ENCODE measurements around the gene ACOT11. TPM values are rescaled to one million over a fixed set of nuclear protein-coding genes. Genes with fewer than 3 reads are reported as not detected.

ACOT11 gene
- total RNA-seq, 1 donor from 2014 or later: 1.8 TPM

DNA sequence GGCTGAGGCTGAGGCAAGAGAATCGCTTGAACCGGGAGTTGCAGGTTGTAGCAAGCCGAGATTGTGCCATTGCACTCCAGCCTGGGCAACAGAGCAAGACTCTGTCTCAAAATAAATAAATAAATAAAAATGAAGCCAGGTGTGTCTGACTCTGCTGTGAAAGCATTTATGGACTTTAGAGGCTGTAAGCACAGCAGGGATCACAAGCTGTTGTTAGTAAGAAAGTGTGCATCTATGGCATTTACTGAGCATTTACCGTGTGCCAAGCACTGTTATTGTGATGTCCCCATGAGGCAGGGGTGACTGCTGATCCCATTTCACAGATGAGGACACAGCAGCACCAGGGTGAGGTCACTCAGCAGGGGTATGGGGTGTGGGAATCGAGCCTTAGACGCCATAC, 55.2 kb downstream of the ACOT11 start:
- intact Hi-C loops (cut with micrococcal nuclease): no loop called here
- Mint-ChIP-seq H3K4me3 (ENCODE audit: low read depth) (no peak overlapping the region), H3K9me3 (no peaks in the 10 kb centered on the region), H3K36me3 (ENCODE audit: low read depth) (no peaks in the 10 kb centered on the region), H3K27me3 (ENCODE audit: low read depth) (no peaks in the 10 kb centered on the region), H3K27ac (no peak overlapping the region), H3K4me1 (ENCODE audit: low read depth) (peaks cover 5% of the 10 kb centered on the region)
- no peak for DNase-seq (ENCODE audit: low spot score)

- no peak overlapping the region for H3K27ac Mint-ChIP-seq
- peaks cover 5% of the 10 kb centered on the region for H3K4me1 Mint-ChIP-seq (ENCODE audit: low read depth)
- no peaks in the 10 kb centered on the region for H3K36me3 Mint-ChIP-seq (ENCODE audit: low read depth)
- intact Hi-C loops (cut with micrococcal nuclease): no loop called here
- no peaks in the 10 kb centered on the region for H3K9me3 Mint-ChIP-seq
- H3K4me3 Mint-ChIP-seq (ENCODE audit: low read depth): no peak overlapping the region
- DNase-seq (ENCODE audit: low spot score): no peak
- no peaks in the 10 kb centered on the region for H3K27me3 Mint-ChIP-seq (ENCODE audit: low read depth)
Measured at GRCh38 chr1:54604051-54604450, 56.0 kb downstream of the ACOT11 start.

DNA sequence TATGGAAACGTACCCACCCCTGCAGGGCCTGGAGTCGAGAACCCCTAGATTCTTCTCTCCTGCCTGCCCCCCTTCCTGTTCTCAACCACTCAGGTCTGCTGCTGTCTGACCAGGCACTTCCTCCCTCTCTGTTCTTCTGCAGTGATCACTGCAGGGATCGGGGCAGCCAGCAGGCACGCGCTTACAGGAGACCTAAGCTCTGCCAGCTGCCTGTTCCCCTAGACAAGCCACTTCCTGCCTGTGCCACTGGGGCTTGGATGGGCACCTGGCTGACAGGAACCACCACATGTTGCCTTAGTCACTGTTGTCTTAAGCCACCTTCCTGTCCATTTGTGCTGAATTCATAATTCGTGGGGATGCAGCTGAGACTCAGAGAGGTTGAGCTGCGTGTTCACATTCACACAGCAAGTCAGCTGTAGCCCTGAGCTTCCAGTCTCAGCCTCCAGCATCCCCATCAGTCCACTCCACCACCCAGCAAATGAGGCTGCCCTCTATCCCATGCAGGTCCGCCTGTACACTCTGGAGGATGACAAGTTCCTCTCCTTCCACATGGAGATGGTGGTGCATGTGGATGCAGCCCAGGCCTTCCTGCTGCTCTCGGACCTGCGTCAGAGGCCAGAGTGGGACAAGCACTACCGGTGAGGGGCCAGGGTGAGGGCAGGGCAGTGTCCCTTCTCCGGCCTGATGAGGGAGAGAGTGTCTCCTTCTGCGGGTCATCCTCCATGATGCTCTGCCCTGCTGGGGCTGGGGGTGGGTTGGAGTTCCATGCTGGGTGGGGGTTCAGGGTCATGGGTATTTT, 56.7 kb downstream of the ACOT11 start:
- Mint-ChIP-seq H3K36me3 (ENCODE audit: low read depth) (no peaks in the 10 kb centered on the region), H3K4me3 (ENCODE audit: low read depth) (no peak overlapping the region), H3K27me3 (ENCODE audit: low read depth) (no peaks in the 10 kb centered on the region), H3K9me3 (no peaks in the 10 kb centered on the region), H3K27ac (no peak overlapping the region), H3K4me1 (ENCODE audit: low read depth) (peaks cover 5% of the 10 kb centered on the region)
- intact Hi-C loops (cut with micrococcal nuclease): no loop called here
- DNase-seq (ENCODE audit: low spot score): no peak

- no peak for DNase-seq (ENCODE audit: low spot score)
- no peak overlapping the region for H3K4me3 Mint-ChIP-seq (ENCODE audit: low read depth)
- H3K36me3 Mint-ChIP-seq (ENCODE audit: low read depth): no peaks in the 10 kb centered on the region
- no peaks in the 10 kb centered on the region for H3K9me3 Mint-ChIP-seq
- no peak overlapping the region for H3K27ac Mint-ChIP-seq
- no peaks in the 10 kb centered on the region for H3K27me3 Mint-ChIP-seq (ENCODE audit: low read depth)
- intact Hi-C loops (cut with micrococcal nuclease): no loop called here
- peaks cover 5% of the 10 kb centered on the region for H3K4me1 Mint-ChIP-seq (ENCODE audit: low read depth)
Measured at GRCh38 chr1:54606096-54606989, 58.3 kb downstream of the ACOT11 start.

GRCh38 chr1:54606990-54607325, 58.9 kb downstream of the ACOT11 start:
- no peaks in the 10 kb centered on the region for H3K9me3 Mint-ChIP-seq
- intact Hi-C loops (cut with micrococcal nuclease): no loop called here
- DNase-seq (ENCODE audit: low spot score): no peak
- H3K4me1 Mint-ChIP-seq (ENCODE audit: low read depth): peaks cover 5% of the 10 kb centered on the region
- no peaks in the 10 kb centered on the region for H3K27me3 Mint-ChIP-seq (ENCODE audit: low read depth)
- no peak overlapping the region for H3K27ac Mint-ChIP-seq
- H3K36me3 Mint-ChIP-seq (ENCODE audit: low read depth): no peaks in the 10 kb centered on the region
- H3K4me3 Mint-ChIP-seq (ENCODE audit: low read depth): no peak overlapping the region

- peaks cover 5% of the 10 kb centered on the region for H3K4me1 Mint-ChIP-seq (ENCODE audit: low read depth)
- intact Hi-C loops (cut with micrococcal nuclease): no loop called here
- no peak overlapping the region for H3K4me3 Mint-ChIP-seq (ENCODE audit: low read depth)
- no peaks in the 10 kb centered on the region for H3K36me3 Mint-ChIP-seq (ENCODE audit: low read depth)
- no peak overlapping the region for H3K27ac Mint-ChIP-seq
- H3K9me3 Mint-ChIP-seq: no peaks in the 10 kb centered on the region
- no peaks in the 10 kb centered on the region for H3K27me3 Mint-ChIP-seq (ENCODE audit: low read depth)
- DNase-seq (ENCODE audit: low spot score): no peak
Measured at GRCh38 chr1:54607821-54608565, 60.0 kb downstream of the ACOT11 start.

GRCh38 chr1:54608566-54609230, 60.7 kb downstream of the ACOT11 start:
- DNase-seq (ENCODE audit: low spot score): no peak
- Mint-ChIP-seq H3K36me3 (ENCODE audit: low read depth) (no peaks in the 10 kb centered on the region), H3K4me1 (ENCODE audit: low read depth) (peaks cover 5% of the 10 kb centered on the region), H3K27me3 (ENCODE audit: low read depth) (no peaks in the 10 kb centered on the region), H3K27ac (no peak overlapping the region), H3K4me3 (ENCODE audit: low read depth) (no peak overlapping the region), H3K9me3 (no peaks in the 10 kb centered on the region)
- intact Hi-C loops (cut with micrococcal nuclease): no loop called here

DNA sequence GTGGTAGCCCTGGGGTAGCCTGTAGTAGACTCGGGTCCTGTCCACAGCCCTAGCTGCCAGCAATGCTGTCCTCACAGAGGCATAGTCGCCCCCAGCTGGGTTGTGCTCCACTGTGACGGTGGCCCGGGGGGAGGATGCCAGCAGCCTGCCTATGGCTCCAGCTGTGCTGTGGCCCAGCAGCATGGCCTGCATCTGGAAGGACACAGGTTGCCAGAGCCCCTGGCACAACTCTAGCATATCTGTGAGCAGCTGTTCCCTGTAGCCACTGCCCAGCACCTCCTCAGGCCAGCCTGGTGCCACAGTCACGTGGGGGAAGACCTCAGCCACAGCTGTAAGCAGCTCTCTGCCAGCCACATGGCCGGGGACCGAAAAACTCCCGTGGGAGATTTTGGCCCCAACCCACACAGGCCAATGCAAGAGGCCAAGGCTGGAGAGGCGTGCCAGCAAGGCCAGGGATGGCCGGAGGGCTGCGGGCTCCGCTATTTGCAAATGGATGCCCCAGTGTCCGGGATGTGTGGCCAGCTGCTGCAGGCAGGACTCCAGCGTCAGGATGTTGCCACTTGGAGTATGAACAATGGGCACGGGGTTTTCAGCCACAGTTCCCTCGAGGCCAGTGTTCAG, 61.4 kb downstream of the ACOT11 start:
- H3K4me1 Mint-ChIP-seq (ENCODE audit: low read depth): peaks cover 5% of the 10 kb centered on the region

DNA sequence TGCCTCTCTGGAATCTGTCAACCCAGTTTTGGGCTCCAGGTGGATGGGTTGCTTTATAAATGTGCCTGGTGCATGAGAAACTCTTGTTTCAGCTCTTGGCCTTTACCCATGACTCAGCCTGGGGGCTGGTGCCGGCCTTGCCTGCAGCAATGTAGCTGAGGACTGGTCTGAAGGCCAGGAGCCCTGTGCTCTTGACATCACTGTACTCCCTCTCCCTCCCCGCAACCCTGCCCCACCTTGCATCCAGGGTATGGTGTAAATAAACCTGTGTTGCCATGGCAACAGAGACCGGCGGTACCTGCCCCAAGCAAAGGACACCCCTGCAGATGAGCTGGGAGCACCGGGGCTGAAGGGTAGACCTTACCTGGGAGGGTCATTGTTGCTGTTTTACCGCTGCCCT, 62.0 kb downstream of the ACOT11 start:
- DNase-seq (ENCODE audit: low spot score): no peak
- intact Hi-C loops (cut with micrococcal nuclease): no loop called here
- Mint-ChIP-seq H3K36me3 (ENCODE audit: low read depth) (no peaks in the 10 kb centered on the region), H3K9me3 (no peaks in the 10 kb centered on the region), H3K27ac (no peak overlapping the region), H3K4me3 (ENCODE audit: low read depth) (no peak overlapping the region), H3K4me1 (ENCODE audit: low read depth) (no peaks in the 10 kb centered on the region), H3K27me3 (ENCODE audit: low read depth) (no peaks in the 10 kb centered on the region)

More for the DNA sequence above, 61.4 kb downstream of the ACOT11 start:
- H3K9me3 Mint-ChIP-seq: no peaks in the 10 kb centered on the region
- no peaks in the 10 kb centered on the region for H3K36me3 Mint-ChIP-seq (ENCODE audit: low read depth)
- intact Hi-C loops (cut with micrococcal nuclease): no loop called here
- no peaks in the 10 kb centered on the region for H3K27me3 Mint-ChIP-seq (ENCODE audit: low read depth)
- H3K4me3 Mint-ChIP-seq (ENCODE audit: low read depth): no peak overlapping the region
- no peak for DNase-seq (ENCODE audit: low spot score)
- H3K27ac Mint-ChIP-seq: no peak overlapping the region

DNA sequence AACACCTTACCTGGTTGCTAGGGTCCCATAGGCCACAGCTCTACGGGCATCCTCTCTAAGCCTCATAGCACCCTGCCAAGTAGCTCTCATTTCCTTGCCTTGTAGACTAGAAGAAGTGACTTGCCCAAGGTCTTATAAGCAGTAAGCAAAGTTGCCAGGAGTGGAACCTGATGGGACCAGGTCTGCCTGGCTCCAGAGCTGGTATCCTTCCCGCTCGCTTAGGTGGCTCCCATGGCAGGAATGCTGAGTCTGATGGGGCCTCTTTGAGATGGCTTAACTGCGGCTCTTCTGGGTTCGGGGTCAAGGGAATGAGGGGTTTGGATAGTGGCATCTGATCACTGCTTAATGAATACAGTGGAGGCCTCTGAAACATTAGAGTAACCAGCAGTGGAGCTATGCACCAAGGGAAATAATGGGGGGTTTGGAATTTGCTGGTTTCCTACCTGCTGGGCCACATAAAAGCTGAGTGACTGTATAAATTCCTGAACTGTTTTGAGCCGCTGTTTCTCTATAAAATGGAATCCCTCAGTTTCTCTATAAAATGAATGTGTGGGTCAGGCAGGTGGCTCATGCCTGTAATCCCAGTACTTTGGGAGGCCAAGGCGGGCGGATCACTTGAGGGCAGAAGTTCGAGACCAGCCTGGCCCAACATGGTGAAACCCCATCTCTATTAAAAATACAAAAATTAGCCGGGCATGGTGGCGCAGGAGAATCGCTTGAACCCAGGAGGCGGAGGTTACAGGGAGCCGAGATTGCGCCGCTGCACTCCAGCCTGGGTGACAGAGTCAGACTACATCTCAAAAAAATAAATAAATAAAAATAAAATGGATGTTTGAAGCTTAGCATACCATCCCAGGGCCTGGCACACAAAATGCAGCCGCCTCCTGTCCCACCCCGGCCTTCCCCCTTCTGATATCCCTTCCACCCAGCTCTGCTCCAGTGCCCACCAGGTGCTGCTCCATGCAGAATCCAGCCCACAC, 62.9 kb downstream of the ACOT11 start:
- intact Hi-C loops (cut with micrococcal nuclease): no loop called here
- Mint-ChIP-seq H3K9me3 (no peaks in the 10 kb centered on the region), H3K4me1 (ENCODE audit: low read depth) (no peaks in the 10 kb centered on the region), H3K4me3 (ENCODE audit: low read depth) (no peak overlapping the region), H3K36me3 (ENCODE audit: low read depth) (no peaks in the 10 kb centered on the region), H3K27ac (no peak overlapping the region), H3K27me3 (ENCODE audit: low read depth) (no peaks in the 10 kb centered on the region)
- no peak for DNase-seq (ENCODE audit: low spot score)

GRCh38 chr1:54611621-54612020, 63.6 kb downstream of the ACOT11 start:
- Mint-ChIP-seq H3K4me3 (ENCODE audit: low read depth) (no peak overlapping the region), H3K27me3 (ENCODE audit: low read depth) (no peaks in the 10 kb centered on the region), H3K36me3 (ENCODE audit: low read depth) (no peaks in the 10 kb centered on the region), H3K27ac (no peak overlapping the region), H3K4me1 (ENCODE audit: low read depth) (no peaks in the 10 kb centered on the region), H3K9me3 (no peaks in the 10 kb centered on the region)
- no peak for DNase-seq (ENCODE audit: low spot score)
- intact Hi-C loops (cut with micrococcal nuclease): no loop called here

Measured in activated T-helper 2 cell treated with anti-CD3 and anti-CD28 coated beads, Interferon-gamma antibody, Interleukin-2, Interleukin-4, amounts not matched to agents 10 μg/mL and 5 μg/mL and 100 μg/mL, durations not matched to agents 14 hours and 24 hours and 36 hours (primary cell).